ENCODE results near the gene MTA1.

Gene MTA1

DNA sequence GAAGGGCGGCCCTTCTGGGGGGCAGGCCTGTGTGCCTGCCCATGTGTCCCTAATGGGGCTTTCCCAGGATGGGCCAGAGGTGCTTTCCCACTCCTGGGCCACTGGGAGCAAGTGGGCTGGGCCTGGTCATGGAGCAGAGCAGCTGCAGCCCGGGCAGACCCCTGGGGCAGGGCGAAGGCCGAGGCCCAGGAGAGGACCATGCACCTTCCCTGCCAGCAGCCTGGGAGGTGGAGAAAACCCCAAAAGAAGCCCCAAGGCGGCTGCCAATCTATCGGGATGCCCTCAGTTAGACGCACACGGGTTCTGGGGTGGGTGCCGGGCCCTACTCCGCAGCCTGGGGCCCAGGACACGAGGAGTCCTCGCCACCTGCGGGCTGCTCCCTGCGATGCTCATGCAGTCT, 38.9 kb downstream of the MTA1 start:
- Mint-ChIP-seq H3K36me3 (ENCODE audit: low read depth) (peaks cover 13% of the 10 kb centered on the region), H3K27me3 (ENCODE audit: low read depth) (no peaks in the 10 kb centered on the region), H3K4me3 (no peak overlapping the region), H3K27ac (no peak overlapping the region), H3K9me3 (no peaks in the 10 kb centered on the region), H3K4me1 (ENCODE audit: low read depth) (no peaks in the 10 kb centered on the region)
- DNase-seq (ENCODE audit: low spot score) = no peak

DNA sequence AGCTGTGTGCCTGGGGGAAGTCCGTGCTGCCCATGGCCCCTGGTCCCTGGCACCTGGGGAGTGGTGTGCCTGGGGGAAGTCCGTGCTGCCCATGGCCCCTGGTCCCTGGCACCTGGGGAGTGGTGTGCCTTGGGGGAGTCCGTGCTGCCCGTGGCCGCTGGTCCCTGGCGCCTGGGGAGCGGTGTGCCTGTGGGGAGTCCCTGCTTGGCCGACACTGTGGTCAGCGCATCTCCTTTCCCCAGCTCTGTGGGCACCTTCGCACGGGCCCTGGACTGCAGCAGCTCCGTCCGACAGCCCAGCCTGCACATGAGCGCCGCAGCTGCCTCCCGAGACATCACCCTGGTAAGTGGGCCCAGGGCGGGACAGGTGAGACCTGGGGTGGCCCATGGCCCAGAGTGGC, 40.5 kb downstream of the MTA1 start:
- H3K27me3 Mint-ChIP-seq (ENCODE audit: low read depth) = no peaks in the 10 kb centered on the region
- H3K27ac Mint-ChIP-seq = no peak overlapping the region
- no peaks in the 10 kb centered on the region for H3K9me3 Mint-ChIP-seq
- H3K4me3 Mint-ChIP-seq = no peak overlapping the region
- no peaks in the 10 kb centered on the region for H3K4me1 Mint-ChIP-seq (ENCODE audit: low read depth)
- H3K36me3 Mint-ChIP-seq (ENCODE audit: low read depth) = peaks cover 8% of the 10 kb centered on the region
- DNase-seq (ENCODE audit: low spot score) = no peak

DNA sequence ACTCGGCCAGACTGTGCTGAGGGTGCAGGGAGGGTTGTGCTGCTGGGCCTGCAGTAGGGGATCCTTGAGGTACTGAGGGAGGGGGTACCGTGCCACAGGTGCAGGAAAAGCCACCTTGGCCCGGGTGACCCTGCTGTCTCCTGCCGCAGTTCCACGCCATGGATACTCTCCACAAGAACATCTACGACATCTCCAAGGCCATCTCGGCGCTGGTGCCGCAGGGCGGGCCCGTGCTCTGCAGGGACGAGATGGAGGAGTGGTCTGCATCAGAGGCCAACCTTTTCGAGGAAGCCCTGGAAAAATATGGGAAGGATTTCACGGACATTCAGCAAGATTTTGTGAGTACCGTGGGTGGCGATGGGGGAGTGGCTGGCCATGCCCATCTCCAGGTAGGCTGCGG, 41.0 kb downstream of the MTA1 start:
- H3K4me3 Mint-ChIP-seq = no peak overlapping the region
- H3K4me1 Mint-ChIP-seq (ENCODE audit: low read depth) = no peaks in the 10 kb centered on the region
- no peak overlapping the region for H3K27ac Mint-ChIP-seq
- DNase-seq (ENCODE audit: low spot score) = no peak
- peaks cover 5% of the 10 kb centered on the region for H3K36me3 Mint-ChIP-seq (ENCODE audit: low read depth)
- no peaks in the 10 kb centered on the region for H3K9me3 Mint-ChIP-seq
- H3K27me3 Mint-ChIP-seq (ENCODE audit: low read depth) = no peaks in the 10 kb centered on the region

DNA sequence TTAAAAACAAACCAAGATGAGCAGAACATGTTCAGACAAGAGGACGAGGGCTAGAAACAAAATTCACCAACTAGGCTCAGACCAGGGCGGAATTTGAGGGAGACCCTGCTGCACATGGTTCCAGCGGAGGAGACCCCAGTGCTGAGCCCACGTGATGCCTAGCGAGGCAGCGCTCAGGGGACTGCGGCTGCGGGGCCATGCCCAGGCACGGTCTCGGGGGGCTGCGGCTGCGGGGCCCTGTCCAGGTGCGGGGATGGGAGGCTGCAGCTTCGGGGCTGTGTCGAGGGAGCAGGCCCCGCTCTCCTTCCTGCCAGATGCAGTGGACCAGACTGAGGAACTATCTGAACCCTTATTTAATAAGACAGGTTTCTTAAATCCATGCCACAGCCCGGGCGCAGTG, 42.3 kb downstream of the MTA1 start:
- H3K36me3 Mint-ChIP-seq (ENCODE audit: low read depth) = peaks cover 4% of the 10 kb centered on the region
- no peaks in the 10 kb centered on the region for H3K9me3 Mint-ChIP-seq
- no peaks in the 10 kb centered on the region for H3K27me3 Mint-ChIP-seq (ENCODE audit: low read depth)
- DNase-seq (ENCODE audit: low spot score) = no peak
- H3K4me1 Mint-ChIP-seq (ENCODE audit: low read depth) = no peaks in the 10 kb centered on the region
- no peak overlapping the region for H3K4me3 Mint-ChIP-seq
- no peak overlapping the region for H3K27ac Mint-ChIP-seq

DNA sequence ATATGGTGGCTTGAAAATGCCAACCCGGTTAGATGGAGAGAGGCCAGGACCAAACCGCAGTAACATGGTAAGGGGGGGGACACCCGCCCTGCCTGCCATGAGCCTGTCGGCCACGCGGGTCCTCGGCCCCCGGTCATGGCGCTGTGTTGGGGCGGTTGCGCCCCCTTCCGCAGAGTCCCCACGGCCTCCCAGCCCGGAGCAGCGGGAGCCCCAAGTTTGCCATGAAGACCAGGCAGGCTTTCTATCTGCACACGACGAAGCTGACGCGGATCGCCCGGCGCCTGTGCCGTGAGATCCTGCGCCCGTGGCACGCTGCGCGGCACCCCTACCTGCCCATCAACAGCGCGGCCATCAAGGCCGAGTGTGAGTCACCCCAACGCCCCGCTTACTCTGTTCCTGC, 44.9 kb downstream of the MTA1 start:
- H3K36me3 Mint-ChIP-seq (ENCODE audit: low read depth) = peaks cover 4% of the 10 kb centered on the region
- no peaks in the 10 kb centered on the region for H3K9me3 Mint-ChIP-seq

DNA sequence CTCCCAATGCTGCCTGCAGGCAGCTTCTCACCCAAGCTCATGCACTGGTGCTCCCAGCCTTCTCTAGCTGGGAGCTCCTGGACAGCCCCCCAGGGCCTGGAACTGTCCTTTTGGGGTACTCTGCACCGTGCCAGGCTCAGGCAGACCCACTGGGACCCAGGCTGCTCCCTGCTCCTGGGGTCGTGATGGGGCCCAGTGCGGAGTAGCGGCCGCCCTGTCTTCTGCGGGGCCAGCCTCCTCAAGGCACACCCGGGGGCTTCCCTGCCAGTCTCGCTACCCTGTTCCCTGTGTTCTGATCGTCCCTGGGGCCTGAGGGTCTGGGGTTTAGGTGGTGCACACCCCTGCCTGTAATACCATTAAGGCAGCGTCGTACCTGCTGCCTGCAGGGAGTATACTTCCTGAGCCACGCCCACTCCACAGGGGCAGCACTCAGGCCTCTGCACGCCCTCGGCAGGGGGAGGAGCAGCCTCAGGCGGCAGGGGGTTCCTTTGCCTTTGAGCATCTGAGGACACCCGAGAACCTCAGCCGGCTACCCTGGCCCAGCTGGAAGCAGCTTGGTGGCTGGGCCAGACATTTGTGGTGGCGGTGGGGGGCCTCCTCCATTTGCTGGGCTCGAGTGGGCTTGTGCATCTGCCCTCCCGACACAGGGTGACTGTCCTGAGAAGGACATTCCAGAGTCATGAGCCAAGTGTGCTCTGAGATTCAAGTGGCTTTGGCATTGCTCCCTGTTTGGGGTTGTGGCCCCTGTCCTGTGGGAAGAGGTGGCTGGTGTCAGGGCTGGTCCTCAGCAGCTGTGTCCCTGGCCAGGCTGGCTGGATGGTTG, 45.8 kb downstream of the MTA1 start:
- no peak for DNase-seq (ENCODE audit: low spot score)
- H3K36me3 Mint-ChIP-seq (ENCODE audit: low read depth) = peaks cover 4% of the 10 kb centered on the region
- H3K27ac Mint-ChIP-seq = no peak overlapping the region
- no peaks in the 10 kb centered on the region for H3K27me3 Mint-ChIP-seq (ENCODE audit: low read depth)
- H3K9me3 Mint-ChIP-seq = no peaks in the 10 kb centered on the region
- no peaks in the 10 kb centered on the region for H3K4me1 Mint-ChIP-seq (ENCODE audit: low read depth)
- no peak overlapping the region for H3K4me3 Mint-ChIP-seq

More for the DNA sequence above, 44.9 kb downstream of the MTA1 start:
- DNase-seq (ENCODE audit: low spot score) = no peak
- Mint-ChIP-seq H3K27me3 (ENCODE audit: low read depth) (no peaks in the 10 kb centered on the region), H3K27ac (no peak overlapping the region), H3K4me1 (ENCODE audit: low read depth) (no peaks in the 10 kb centered on the region), H3K4me3 (no peak overlapping the region)

DNA sequence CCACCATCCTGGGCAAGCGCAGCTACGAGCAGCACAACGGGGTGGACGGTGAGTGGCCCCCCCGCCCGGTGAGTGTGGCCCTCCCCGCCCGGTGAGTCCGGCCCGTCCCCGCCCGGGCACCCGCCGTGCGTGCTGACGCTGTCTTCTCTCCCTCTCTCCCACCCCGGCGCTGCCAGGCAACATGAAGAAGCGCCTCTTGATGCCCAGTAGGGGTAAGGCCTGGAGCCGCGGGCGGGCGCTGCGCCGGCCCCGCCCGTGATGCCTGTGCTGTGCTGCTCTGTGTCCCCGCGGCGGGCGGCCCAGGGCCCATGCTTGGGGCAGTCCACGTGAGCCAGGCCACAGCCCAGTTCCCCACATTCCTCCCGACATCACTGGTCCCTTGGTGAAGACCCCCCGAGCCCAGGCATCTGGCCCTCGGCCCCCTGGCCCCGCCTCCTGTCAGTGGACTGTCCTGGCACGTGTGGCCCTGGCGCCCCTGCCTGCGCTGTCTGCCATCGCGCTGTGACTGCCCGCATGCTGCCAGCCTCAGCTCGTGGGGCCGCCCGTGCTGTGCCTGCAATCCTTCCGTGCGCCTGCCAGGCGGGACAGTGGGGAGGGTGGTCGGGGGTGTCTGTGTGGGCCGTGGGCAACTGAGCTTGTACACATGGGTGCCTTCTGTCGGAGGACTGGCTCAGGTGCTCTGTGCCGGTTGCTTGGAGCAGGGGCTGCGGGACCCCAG, 47.1 kb downstream of the MTA1 start:
- Mint-ChIP-seq H3K9me3 (no peaks in the 10 kb centered on the region), H3K4me3 (no peak overlapping the region), H3K27me3 (ENCODE audit: low read depth) (no peaks in the 10 kb centered on the region), H3K27ac (no peak overlapping the region), H3K36me3 (ENCODE audit: low read depth) (peaks cover 1% of the 10 kb centered on the region), H3K4me1 (ENCODE audit: low read depth) (no peaks in the 10 kb centered on the region)
- DNase-seq (ENCODE audit: low spot score) = no peak

DNA sequence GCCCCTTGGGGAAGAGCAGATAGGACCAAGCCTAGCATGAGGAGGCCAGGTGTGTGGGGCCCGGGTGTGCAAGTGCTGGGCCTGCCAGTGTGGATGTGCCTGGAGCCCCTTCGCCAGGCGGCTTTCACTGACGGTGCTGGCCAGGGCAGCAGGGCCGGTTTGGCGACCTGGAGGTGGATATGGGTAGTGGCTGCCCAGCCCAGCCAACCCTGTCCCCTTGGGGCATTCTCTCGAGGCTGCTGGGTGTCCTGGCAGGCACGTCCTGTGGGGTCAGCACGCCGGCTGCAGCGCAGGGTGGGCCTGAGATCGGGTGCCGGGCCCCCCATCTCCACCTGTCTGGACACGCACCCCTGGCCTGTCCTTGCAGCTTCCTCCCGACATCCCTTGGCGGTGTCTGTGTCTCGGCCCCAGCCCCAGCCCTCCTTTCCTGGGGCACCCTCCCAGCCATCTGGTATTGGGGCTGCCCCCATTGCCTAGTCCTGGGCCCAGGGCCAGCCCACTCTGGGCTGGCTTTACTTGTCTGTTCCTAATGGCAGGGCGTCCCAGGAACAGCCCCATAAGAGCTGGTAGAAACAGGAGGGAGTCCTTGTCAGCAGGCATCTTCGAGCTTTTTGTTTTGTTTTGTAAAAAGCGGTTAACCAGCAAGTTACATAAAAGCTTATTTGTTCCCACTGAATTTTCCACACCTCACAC, 47.8 kb downstream of the MTA1 start:
- no peak for DNase-seq (ENCODE audit: low spot score)
- Mint-ChIP-seq H3K9me3 (no peaks in the 10 kb centered on the region), H3K27me3 (ENCODE audit: low read depth) (no peaks in the 10 kb centered on the region), H3K36me3 (ENCODE audit: low read depth) (peaks cover 1% of the 10 kb centered on the region), H3K4me3 (no peak overlapping the region), H3K4me1 (ENCODE audit: low read depth) (no peaks in the 10 kb centered on the region), H3K27ac (no peak overlapping the region)

DNA sequence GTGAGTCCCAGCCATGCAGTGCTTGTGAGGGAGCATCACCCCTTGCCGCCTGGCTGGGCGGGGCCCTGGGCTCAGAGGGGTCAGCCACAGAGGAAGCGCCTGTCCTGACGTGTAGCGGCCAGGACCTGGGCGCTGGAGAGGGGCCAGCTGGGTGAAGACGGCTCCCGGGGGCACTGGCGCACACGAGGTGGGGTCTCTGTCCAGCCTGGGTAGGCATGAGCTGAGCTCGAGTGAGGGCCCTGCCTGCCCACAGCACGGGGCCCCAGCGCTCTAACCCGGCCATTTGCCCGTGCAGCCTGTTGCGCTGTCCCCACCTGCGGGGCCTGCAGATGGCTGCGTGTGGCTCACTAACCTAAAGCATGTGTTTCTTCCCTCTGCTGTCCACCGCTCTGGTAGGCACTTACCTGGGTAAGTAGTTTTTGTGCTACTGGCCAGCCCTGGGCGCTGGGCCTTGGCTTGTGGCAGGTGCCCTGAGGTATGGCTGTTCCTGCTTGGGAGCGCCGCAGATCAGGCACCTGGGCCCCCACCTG, 48.4 kb downstream of the MTA1 start:
- H3K9me3 Mint-ChIP-seq = no peaks in the 10 kb centered on the region

DNA sequence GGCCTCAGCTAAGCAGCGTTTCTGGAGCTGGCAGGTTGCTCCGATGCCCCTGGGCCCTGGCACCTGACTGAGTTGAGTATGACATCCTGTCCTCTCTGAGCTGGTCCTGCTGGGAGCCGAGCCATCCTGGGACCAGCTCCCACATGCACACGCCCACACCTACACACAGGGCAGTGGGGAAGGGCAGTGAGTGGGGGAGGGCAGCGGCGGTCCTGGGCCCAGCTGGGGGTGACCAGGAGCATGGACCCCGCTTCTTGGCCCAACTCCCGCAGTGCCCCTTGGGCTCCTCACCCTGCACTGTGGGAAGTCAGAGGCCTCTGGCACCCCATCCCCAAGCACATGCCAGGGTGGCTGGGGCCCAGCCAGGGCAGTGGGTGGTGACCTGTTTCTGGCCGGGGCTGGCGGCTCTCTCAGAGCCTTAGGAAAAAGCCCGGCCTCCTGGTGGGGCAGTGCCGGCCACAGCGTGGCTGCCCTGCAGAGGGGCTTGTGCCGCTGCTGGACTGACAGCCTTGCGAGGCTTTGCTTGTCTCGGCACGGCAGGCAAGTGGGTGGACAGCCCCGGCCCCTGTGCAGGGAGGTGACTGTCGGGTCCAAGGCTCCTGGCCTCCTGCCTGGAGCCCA, 49.1 kb downstream of the MTA1 start:
- no peak overlapping the region for H3K27ac Mint-ChIP-seq
- H3K9me3 Mint-ChIP-seq = no peaks in the 10 kb centered on the region
- H3K4me3 Mint-ChIP-seq = no peak overlapping the region
- H3K27me3 Mint-ChIP-seq (ENCODE audit: low read depth) = no peaks in the 10 kb centered on the region
- no peaks in the 10 kb centered on the region for H3K4me1 Mint-ChIP-seq (ENCODE audit: low read depth)
- DNase-seq (ENCODE audit: low spot score) = no peak
- H3K36me3 Mint-ChIP-seq (ENCODE audit: low read depth) = no peaks in the 10 kb centered on the region

More for the DNA sequence above, 48.4 kb downstream of the MTA1 start:
- DNase-seq (ENCODE audit: low spot score) = no peak
- no peak overlapping the region for H3K27ac Mint-ChIP-seq
- no peaks in the 10 kb centered on the region for H3K4me1 Mint-ChIP-seq (ENCODE audit: low read depth)
- no peak overlapping the region for H3K4me3 Mint-ChIP-seq
- H3K27me3 Mint-ChIP-seq (ENCODE audit: low read depth) = no peaks in the 10 kb centered on the region
- no peaks in the 10 kb centered on the region for H3K36me3 Mint-ChIP-seq (ENCODE audit: low read depth)

DNA sequence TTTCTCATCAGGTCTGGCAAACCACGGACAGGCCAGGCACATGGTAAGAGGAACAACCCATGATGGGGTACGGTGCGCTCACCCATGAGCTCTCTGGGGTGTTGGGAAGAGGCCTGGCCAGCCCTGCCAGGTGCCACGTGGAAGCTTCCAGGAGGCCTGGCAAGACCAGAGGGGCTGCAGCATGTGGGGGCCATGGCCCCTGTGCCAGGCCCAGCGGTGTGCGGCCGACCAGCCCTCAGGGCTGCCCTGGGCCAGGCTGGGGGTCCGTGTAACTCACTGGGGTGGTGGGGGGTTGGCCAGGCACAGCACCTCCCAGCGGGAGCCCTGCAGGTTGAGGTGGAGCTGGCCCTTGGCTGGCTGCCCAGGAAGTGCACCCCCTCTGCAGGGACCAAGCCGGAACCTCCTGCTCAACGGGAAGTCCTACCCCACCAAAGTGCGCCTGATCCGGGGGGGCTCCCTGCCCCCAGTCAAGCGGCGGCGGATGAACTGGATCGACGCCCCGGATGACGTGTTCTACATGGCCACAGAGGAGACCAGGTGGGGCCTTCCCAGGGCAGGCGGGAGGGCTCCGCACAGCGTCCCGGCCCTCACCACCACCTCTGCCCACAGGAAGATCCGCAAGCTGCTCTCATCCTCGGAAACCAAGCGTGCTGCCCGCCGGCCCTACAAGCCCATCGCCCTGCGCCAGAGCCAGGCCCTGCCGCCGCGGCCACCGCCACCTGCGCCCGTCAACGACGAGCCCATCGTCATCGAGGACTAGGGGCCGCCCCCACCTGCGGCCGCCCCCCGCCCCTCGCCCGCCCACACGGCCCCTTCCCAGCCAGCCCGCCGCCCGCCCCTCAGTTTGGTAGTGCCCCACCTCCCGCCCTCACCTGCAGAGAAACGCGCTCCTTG, 50.1 kb downstream of the MTA1 start:
- H3K9me3 Mint-ChIP-seq = no peaks in the 10 kb centered on the region
- no peaks in the 10 kb centered on the region for H3K27me3 Mint-ChIP-seq (ENCODE audit: low read depth)
- DNase-seq (ENCODE audit: low spot score) = no peak
- H3K4me1 Mint-ChIP-seq (ENCODE audit: low read depth) = no peaks in the 10 kb centered on the region
- no peak overlapping the region for H3K4me3 Mint-ChIP-seq
- no peak overlapping the region for H3K27ac Mint-ChIP-seq
- no peaks in the 10 kb centered on the region for H3K36me3 Mint-ChIP-seq (ENCODE audit: low read depth)

DNA sequence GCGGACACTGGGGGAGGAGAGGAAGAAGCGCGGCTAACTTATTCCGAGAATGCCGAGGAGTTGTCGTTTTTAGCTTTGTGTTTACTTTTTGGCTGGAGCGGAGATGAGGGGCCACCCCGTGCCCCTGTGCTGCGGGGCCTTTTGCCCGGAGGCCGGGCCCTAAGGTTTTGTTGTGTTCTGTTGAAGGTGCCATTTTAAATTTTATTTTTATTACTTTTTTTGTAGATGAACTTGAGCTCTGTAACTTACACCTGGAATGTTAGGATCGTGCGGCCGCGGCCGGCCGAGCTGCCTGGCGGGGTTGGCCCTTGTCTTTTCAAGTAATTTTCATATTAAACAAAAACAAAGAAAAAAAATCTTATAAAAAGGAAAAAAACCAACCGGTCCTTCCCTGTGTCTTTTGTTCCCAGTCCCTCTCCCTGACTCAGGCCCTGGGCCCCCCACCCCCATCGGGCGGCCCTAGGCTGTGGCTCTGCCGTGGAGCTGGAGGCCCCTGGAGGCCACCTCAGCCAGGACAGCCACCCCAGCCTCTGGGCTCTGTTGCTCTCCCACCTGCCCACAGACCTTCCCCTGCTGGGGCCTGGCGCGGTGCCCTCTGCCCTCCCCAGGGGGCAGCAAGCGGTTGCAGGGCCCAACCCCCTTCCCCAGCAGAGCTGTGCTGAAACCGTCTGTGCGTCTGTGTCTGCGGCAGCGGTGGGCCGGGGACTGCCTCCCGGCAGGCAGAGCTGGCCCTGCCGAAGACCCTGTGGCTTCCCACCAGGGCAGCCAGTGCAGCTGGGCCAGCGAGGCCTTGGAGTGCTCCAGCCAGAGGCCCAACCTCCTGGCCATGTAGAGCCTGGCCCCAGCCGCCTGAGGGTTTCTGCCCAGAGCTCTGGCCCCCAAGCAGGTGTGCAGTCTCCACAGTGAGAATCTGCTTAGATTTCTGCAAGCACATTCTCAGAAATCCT, 51.0 kb downstream of the MTA1 start:
- no peak overlapping the region for H3K27ac Mint-ChIP-seq
- no peaks in the 10 kb centered on the region for H3K4me1 Mint-ChIP-seq (ENCODE audit: low read depth)
- H3K36me3 Mint-ChIP-seq (ENCODE audit: low read depth) = no peaks in the 10 kb centered on the region
- DNase-seq (ENCODE audit: low spot score) = no peak
- H3K9me3 Mint-ChIP-seq = no peaks in the 10 kb centered on the region
- no peak overlapping the region for H3K4me3 Mint-ChIP-seq
- H3K27me3 Mint-ChIP-seq (ENCODE audit: low read depth) = peaks cover 4% of the 10 kb centered on the region

Data from T-helper 2 cell treated with Interferon-gamma antibody and Interleukin-4, amounts not matched to agents 5 μg/mL and 100 μg/mL, for 36 hours (primary cell).